NCI-H1092 treated with DMSO at 0.1 percent for 48 hours (cell line): ENCODE results near the gene SUSD6.
"Not testable (repeated sequence)": the region's sequence is repeated elsewhere in the genome, so short reads cannot be mapped to it uniquely, and the experiment has no call there.

Experiments
- DNase-seq: peaks from one replicate; lab custom pipeline; 2025; lab: John Stamatoyannopoulos, UW

Gene SUSD6

GRCh38 chr14:69593018-69593677 is 18.2 kb upstream of the SUSD6 start:
- peak; percentile 96 for DNase-seq

GRCh38 chr14:69594846-69595245 is 16.6 kb upstream of the SUSD6 start:
- no peak for DNase-seq

- no peak for DNase-seq
Observed at GRCh38 chr14:69595336-69595735, 16.1 kb upstream of the SUSD6 start.

GRCh38 chr14:69599431-69599830 is 12.0 kb upstream of the SUSD6 start:
- DNase-seq = not testable (repeated sequence)

- DNase-seq = no peak
Observed at GRCh38 chr14:69600304-69600891, 11.0 kb upstream of the SUSD6 start.

- no peak for DNase-seq
Observed at GRCh38 chr14:69605738-69606137, 5.7 kb upstream of the SUSD6 start.

- no peak for DNase-seq
Observed at GRCh38 chr14:69606258-69607184, 4.9 kb upstream of the SUSD6 start.

- peak; percentile 40 for DNase-seq
Observed at GRCh38 chr14:69610020-69610873, 1.1 kb upstream of the SUSD6 start.

GRCh38 chr14:69610874-69611171 is 573 bp upstream of the SUSD6 start:
- DNase-seq = no peak

- peak; percentile 33 for DNase-seq
Observed at GRCh38 chr14:69612014-69612782, 802 bp downstream of the SUSD6 start.

- DNase-seq = no peak
Observed at GRCh38 chr14:69612783-69613130, 1.4 kb downstream of the SUSD6 start.

- DNase-seq = no peak
Observed at GRCh38 chr14:69613312-69614073, 2.1 kb downstream of the SUSD6 start.

GRCh38 chr14:69614592-69614991 is 3.2 kb downstream of the SUSD6 start:
- no peak for DNase-seq

- DNase-seq = no peak
Observed at GRCh38 chr14:69615121-69615495, 3.7 kb downstream of the SUSD6 start.

GRCh38 chr14:69615496-69616407 is 4.4 kb downstream of the SUSD6 start:
- peak; percentile 66 for DNase-seq

GRCh38 chr14:69616408-69616773 is 5.0 kb downstream of the SUSD6 start:
- no peak for DNase-seq

GRCh38 chr14:69617796-69618195 is 6.4 kb downstream of the SUSD6 start:
- no peak for DNase-seq

GRCh38 chr14:69619012-69619411 is 7.6 kb downstream of the SUSD6 start:
- no peak for DNase-seq

- no peak for DNase-seq
Observed at GRCh38 chr14:69620211-69620611, 8.8 kb downstream of the SUSD6 start.

- no peak for DNase-seq
Observed at GRCh38 chr14:69620981-69621380, 9.6 kb downstream of the SUSD6 start.
